MV-4-11 (cell line): ENCODE results near the gene SRP19.
A peak's percentile ranks its signal among the peaks of the same experiment; 100 is the strongest.
"Not testable (repeated sequence)": the region's sequence is repeated elsewhere in the genome, so short reads cannot be mapped to it uniquely, and the experiment has no call there.

Source experiments
- DNase-seq: peaks from one replicate; lab custom pipeline; 2025; lab: John Stamatoyannopoulos, UW

Gene SRP19

GRCh38 chr5:112870966-112871365 lies 9.9 kb downstream of the SRP19 start:
- DNase-seq, result peak; percentile 76

GRCh38 chr5:112876362-112876761 lies 15.3 kb downstream of the SRP19 start:
- no peak for DNase-seq

GRCh38 chr5:112878101-112878500 lies 17.0 kb downstream of the SRP19 start:
- DNase-seq, result no peak

- no peak for DNase-seq
These were observed 17.7 kb downstream of the SRP19 start for GRCh38 chr5:112878760-112879159.

- DNase-seq, result no peak
These were observed 19.3 kb downstream of the SRP19 start for GRCh38 chr5:112880219-112880964.

GRCh38 chr5:112883192-112883591 lies 22.1 kb downstream of the SRP19 start:
- no peak for DNase-seq

- DNase-seq, result no peak
These were observed 23.9 kb downstream of the SRP19 start for GRCh38 chr5:112885001-112885400.

- DNase-seq, result no peak
These were observed 25.9 kb downstream of the SRP19 start for GRCh38 chr5:112886975-112887374.

- DNase-seq, result not testable (repeated sequence)
These were observed 31.0 kb downstream of the SRP19 start for GRCh38 chr5:112892066-112892465.

GRCh38 chr5:112892776-112893175 lies 31.7 kb downstream of the SRP19 start:
- DNase-seq, result no peak

GRCh38 chr5:112895682-112896081 lies 34.6 kb downstream of the SRP19 start:
- DNase-seq, result no peak

GRCh38 chr5:112902561-112902960 lies 41.5 kb downstream of the SRP19 start:
- DNase-seq, result no peak

GRCh38 chr5:112904996-112905395 lies 43.9 kb downstream of the SRP19 start:
- DNase-seq, result peak; percentile 29

GRCh38 chr5:112906637-112907036 lies 45.5 kb downstream of the SRP19 start:
- DNase-seq, result no peak

GRCh38 chr5:112907166-112907631 lies 46.1 kb downstream of the SRP19 start:
- no peak for DNase-seq

GRCh38 chr5:112908854-112909253 lies 47.8 kb downstream of the SRP19 start:
- DNase-seq, result no peak

GRCh38 chr5:112910529-112910928 lies 49.4 kb downstream of the SRP19 start:
- no peak for DNase-seq

GRCh38 chr5:112914584-112914983 lies 53.5 kb downstream of the SRP19 start:
- DNase-seq, result no peak

- DNase-seq, result no peak
These were observed 54.7 kb downstream of the SRP19 start for GRCh38 chr5:112915831-112916230.

- DNase-seq, result peak; percentile 23
These were observed 56.4 kb downstream of the SRP19 start for GRCh38 chr5:112917453-112917995.

GRCh38 chr5:112918136-112918535 lies 57.0 kb downstream of the SRP19 start:
- DNase-seq, result no peak

- no peak for DNase-seq
These were observed 57.6 kb downstream of the SRP19 start for GRCh38 chr5:112918679-112919078.
